BLaER1 treated with 17β-estradiol and CSF1 and Interleukin-3, amounts not matched to agents 10 nM and 100 nM (cell line): ENCODE data around the gene EMILIN3.

Experiments
- H3K27ac ChIP-seq, 11 experiments: shearing (Covaris generic); formaldehyde crosslinking; 2 replicates each; pipeline ENCODE4 v1.8.1; 2022
- H3K27me3 ChIP-seq, 11 experiments: shearing (Covaris generic); formaldehyde crosslinking; 2 replicates each; pipeline ENCODE4 v1.8.1; 2022
- H3K36me3 ChIP-seq, 11 experiments: shearing (Covaris generic); formaldehyde crosslinking; 2 replicates each; pipeline ENCODE4 v1.8.1; 2022
- H3K4me1 ChIP-seq, 10 experiments: shearing (Covaris generic); formaldehyde crosslinking; 2 replicates each; pipeline ENCODE4 v1.8.1; 2022
- H3K4me2 ChIP-seq, 11 experiments: shearing (Covaris generic); formaldehyde crosslinking; 2 replicates each; pipeline ENCODE4 v1.8.1; 2022
- H3K4me3 ChIP-seq, 10 experiments: shearing (Covaris generic); formaldehyde crosslinking; 2 replicates each; pipeline ENCODE4 v1.8.1; 2022
- H3K9ac ChIP-seq, 11 experiments: shearing (Covaris generic); formaldehyde crosslinking; 2 replicates each; pipeline ENCODE4 v1.8.1; 2022
- H3K9me3 ChIP-seq, 11 experiments: shearing (Covaris generic); formaldehyde crosslinking; replicated peaks in 1 of 11; 2 replicates each; pipeline ENCODE4 v1.8.1; 2022
- H4K20me1 ChIP-seq, 11 experiments: shearing (Covaris generic); formaldehyde crosslinking; 2 replicates each; pipeline ENCODE4 v1.8.1; 2022
- Cebpa-rat ChIP-seq, 11 experiments: shearing (Covaris generic); IDR thresholded peaks; 2 replicates each; pipeline ENCODE4 v1.8.1; 2022

EMILIN3 gene

DNA sequence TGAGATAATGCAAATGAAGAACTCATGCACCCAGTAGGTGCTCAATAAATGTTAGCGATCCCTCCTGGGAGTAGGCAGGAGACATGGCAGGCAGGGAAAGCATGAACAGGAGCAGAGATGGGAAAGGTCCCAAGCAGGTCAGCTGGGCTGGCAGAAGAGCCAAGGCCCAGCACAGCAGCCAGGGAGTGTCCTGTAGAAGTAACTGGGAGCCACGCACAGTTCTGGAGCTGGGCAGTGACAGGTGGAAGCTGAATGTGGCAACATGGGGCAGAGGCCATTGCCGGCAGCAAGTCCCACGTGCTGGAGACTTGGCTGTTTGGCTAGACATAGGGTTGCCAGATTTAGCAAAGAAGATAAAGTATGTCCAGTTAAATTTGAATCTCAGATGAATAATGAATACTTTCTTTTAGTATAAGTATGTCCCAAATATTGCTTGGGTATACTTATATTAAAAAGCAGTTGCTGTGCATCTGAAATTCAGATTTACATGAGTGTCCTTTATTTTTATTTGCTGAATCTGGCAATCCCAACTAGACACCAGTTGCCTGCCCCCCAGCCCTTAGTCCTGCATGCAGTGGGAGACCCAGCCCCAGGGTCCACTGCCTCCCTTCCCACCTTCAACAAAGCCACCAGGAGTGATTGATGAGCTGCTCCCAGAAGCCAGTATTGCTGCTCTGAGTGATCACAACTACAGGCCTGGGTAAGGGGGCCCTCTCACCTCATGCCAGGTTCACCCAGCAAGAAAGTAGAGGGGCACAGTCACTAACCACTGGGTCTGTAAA, 29.7 kb downstream of the EMILIN3 start:
- H3K9ac ChIP-seq, result no peak overlapping the region
- peaks cover 0 to 8% (median 0%) of the 10 kb centered on the region in 11 experiments; a peak in 1 of 22 replicates for H3K27me3 ChIP-seq
- no peak overlapping the region for H3K27ac ChIP-seq
- no peak overlapping the region for H3K4me2 ChIP-seq
- no peaks in the 10 kb centered on the region for H3K9me3 ChIP-seq
- peaks cover 0 to 14% (median 9%) of the 10 kb centered on the region in 10 experiments; a peak in 14 of 20 replicates for H3K4me1 ChIP-seq
- H3K36me3 ChIP-seq, result no peaks in the 10 kb centered on the region
- no peak overlapping the region for H3K4me3 ChIP-seq
- TF ChIP-seq Cebpa-rat (IDR thresholded peaks at IDR 0.05), result no peak
- no peaks in the 10 kb centered on the region for H4K20me1 ChIP-seq

DNA sequence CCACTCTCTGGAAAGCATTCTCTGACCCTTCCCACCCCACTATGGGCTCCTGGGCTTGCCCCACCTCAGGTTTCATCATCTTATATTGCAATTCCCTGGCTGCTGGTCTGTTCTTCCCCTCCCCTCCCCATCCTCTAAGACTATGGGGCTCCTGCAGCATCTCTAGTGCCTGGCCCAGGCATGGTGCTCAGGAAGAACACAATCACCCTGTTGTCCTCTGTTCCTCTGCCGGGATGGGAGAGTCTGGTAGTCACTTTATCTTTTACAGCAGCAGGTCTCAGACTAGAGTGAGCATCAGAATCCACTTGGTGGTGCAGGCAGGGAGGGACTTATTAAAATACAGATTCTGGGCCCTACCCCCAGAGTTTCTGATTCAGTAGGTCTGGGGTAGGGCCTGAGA, 31.0 kb downstream of the EMILIN3 start:
- no peaks in the 10 kb centered on the region for H3K36me3 ChIP-seq
- H4K20me1 ChIP-seq, result no peaks in the 10 kb centered on the region
- no peak overlapping the region for H3K4me2 ChIP-seq
- H3K4me3 ChIP-seq, result no peak overlapping the region
- no peak overlapping the region for H3K9ac ChIP-seq
- H3K4me1 ChIP-seq, result peaks cover 0 to 14% (median 9%) of the 10 kb centered on the region in 10 experiments; a peak in 14 of 20 replicates
- no peaks in the 10 kb centered on the region for H3K9me3 ChIP-seq
- H3K27ac ChIP-seq, result no peak overlapping the region
- TF ChIP-seq Cebpa-rat (IDR thresholded peaks at IDR 0.05), result no peak
- peaks cover 0 to 8% (median 0%) of the 10 kb centered on the region in 11 experiments; a peak in 1 of 22 replicates for H3K27me3 ChIP-seq

DNA sequence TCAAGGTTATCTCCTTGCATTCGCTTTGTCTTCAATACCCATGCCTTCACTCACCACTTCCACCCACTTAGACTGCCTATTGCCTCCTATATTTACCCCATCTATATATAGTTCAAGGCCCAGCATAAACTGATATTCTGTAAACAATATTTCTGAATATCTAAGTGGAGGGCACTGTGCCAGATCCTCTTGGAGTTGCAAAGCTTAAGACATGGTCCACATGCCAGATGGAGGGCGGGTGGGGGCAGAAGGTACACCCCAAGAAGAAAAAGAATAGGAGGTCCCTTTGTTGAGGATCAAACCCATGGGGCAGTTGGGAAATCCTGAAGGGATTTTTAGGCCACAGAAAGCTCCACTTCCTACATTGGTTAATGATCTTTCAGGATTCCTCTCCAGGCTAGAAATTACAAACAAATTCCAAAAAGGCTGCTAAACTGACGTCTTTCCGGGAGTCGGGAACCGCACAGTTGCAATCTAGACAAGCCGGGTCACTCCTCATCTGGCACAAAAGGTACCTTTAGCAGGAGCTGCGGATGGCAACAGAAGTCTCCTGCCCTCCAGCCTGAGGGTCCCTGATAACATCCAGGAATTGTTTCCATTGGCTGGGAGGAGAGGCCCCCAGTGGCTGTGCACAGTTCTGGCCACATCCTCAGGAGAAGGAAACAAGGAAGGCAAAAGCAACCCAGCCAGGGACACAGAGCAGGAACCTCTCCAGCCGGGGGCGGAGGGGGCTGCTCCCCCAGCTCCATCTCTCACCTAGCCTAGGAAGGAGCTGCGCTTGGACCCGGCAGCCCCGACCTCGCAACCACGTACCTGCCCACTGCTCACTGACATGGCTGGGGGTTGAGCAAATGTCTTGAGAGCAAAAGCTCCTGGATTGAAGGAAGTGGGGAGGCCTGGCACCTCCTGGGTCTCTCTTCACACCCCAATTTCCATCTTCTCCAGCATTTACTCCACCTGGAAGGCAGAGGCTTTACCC, 31.9 kb downstream of the EMILIN3 start:
- no peak for TF ChIP-seq Cebpa-rat (IDR thresholded peaks at IDR 0.05)
- Histone ChIP-seq H3K27ac (no peak overlapping the region), H3K4me1 (peaks cover 6 to 14% (median 10%) of the 10 kb centered on the region in 10 experiments; a peak in 19 of 20 replicates), H3K27me3 (peaks cover 0 to 8% (median 0%) of the 10 kb centered on the region in 11 experiments; a peak in 1 of 22 replicates), H3K9me3 (no peaks in the 10 kb centered on the region), H3K9ac (no peak overlapping the region), H3K4me2 (no peak overlapping the region), H3K36me3 (no peaks in the 10 kb centered on the region), H3K4me3 (no peak overlapping the region), H4K20me1 (no peaks in the 10 kb centered on the region)

DNA sequence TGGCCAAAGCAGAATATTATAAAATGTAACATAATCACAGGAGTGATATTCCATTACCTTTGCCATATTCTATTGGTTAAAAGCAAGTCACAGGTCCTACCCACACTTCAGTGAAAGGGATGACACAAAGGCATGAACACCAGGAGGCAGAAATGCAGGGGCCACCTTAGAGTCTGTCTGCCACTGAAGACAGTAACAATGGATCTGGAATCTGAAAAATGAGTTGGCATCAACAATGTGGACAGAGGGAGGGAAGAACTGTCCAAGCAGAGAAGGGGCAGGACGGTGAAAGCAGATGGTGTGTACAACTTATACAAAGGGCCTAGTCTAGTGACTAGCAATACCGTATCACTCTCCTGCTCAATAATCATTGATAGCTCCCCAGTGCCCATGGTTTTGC, 32.6 kb downstream of the EMILIN3 start:
- Histone ChIP-seq H3K27ac (no peak overlapping the region), H3K27me3 (0 out of 22 replicates have a peak, but pooled peaks cover 0 to under 1% (median 0%) of the 10 kb centered on the region in 11 experiments), H3K9me3 (no peaks in the 10 kb centered on the region), H3K4me2 (no peak overlapping the region), H4K20me1 (no peaks in the 10 kb centered on the region), H3K9ac (no peak overlapping the region), H3K4me1 (peaks cover 9 to 18% (median 13%) of the 10 kb centered on the region in 10 experiments; a peak in 19 of 20 replicates), H3K36me3 (no peaks in the 10 kb centered on the region), H3K4me3 (no peak overlapping the region)
- TF ChIP-seq Cebpa-rat (IDR thresholded peaks at IDR 0.05), result no peak

DNA sequence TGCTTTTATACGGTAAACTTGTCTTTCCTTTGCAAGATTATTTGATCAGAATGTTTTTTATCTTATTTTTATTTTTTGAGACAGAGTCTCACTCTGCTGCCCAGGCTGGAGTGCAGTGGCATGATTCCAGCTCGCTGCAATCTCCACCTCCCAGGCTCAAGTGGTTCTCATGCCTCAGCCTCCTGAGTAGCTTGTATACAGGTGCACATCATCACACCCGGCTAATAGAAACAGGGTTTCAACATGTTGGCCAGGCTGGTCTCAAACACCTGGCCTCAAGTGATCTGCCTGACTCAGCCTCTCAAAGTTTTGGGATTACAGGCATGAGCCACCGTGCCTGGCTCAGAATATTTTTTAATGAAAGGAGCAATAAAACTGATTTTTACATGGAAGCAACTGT, 34.9 kb downstream of the EMILIN3 start:
- peaks cover 9 to 26% (median 16%) of the 10 kb centered on the region in 10 experiments; a peak in 19 of 20 replicates for H3K4me1 ChIP-seq
- no peak overlapping the region for H3K27ac ChIP-seq
- no peak overlapping the region for H3K4me2 ChIP-seq
- no peaks in the 10 kb centered on the region for H3K27me3 ChIP-seq
- H3K9ac ChIP-seq, result no peak overlapping the region
- no peaks in the 10 kb centered on the region for H3K36me3 ChIP-seq
- H3K4me3 ChIP-seq, result no peak overlapping the region
- TF ChIP-seq Cebpa-rat (IDR thresholded peaks at IDR 0.05), result no peak
- no peaks in the 10 kb centered on the region for H4K20me1 ChIP-seq
- no peaks in the 10 kb centered on the region for H3K9me3 ChIP-seq

DNA sequence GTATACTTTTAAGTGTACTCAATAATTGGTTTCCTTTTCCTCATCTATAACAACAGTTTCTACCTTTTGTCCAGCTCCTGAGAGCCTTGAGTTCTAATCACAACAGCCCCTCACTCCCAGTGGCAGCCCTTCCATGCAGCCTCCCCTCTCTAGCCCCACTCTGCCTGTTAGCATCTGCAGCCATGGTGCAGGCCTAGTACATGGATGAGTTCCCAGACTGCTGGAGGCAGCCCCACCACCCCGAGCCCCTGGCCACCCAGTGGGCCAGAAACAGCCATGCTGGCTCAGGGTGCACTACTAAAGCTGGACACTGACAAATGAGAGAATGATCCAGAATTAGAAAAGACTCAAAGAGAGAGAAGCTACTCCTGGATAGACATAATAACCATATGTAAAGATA, 35.7 kb downstream of the EMILIN3 start:
- Histone ChIP-seq H3K9me3 (no peaks in the 10 kb centered on the region), H3K4me1 (peaks cover 9 to 26% (median 16%) of the 10 kb centered on the region in 10 experiments; a peak in 19 of 20 replicates)
- no peak for TF ChIP-seq Cebpa-rat (IDR thresholded peaks at IDR 0.05)

DNA sequence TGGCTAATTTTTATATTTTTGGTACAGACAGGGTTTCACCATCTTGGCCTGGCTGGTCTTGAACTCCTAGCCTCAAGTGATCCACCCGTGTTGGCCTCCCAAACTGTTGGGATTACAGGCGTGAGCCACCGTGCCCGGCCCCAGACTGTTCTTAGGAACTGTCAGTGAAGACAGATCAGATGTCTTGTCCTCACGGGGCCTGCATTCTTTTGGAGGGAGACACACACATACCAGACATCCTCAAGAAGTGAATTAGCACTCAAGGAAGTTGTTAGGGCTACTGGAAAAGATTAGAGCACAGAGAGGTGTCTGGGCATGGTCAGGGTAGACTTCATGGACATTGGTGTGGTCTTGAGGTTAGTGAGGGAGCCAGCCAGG, 36.3 kb downstream of the EMILIN3 start:
- Histone ChIP-seq H3K9me3 (no peaks in the 10 kb centered on the region), H3K27ac (peak overlapping the region in 3 of 11 experiments; percentile 53 to 63 (median 62); a peak in 6 of 22 replicates)
- no peak for TF ChIP-seq Cebpa-rat (IDR thresholded peaks at IDR 0.05)

More for the DNA sequence above, 35.7 kb downstream of the EMILIN3 start:
- no peaks in the 10 kb centered on the region for H3K36me3 ChIP-seq
- no peak overlapping the region for H3K27ac ChIP-seq
- no peak overlapping the region for H3K4me2 ChIP-seq
- no peaks in the 10 kb centered on the region for H3K27me3 ChIP-seq
- no peak overlapping the region for H3K4me3 ChIP-seq
- no peaks in the 10 kb centered on the region for H4K20me1 ChIP-seq
- no peak overlapping the region for H3K9ac ChIP-seq

DNA sequence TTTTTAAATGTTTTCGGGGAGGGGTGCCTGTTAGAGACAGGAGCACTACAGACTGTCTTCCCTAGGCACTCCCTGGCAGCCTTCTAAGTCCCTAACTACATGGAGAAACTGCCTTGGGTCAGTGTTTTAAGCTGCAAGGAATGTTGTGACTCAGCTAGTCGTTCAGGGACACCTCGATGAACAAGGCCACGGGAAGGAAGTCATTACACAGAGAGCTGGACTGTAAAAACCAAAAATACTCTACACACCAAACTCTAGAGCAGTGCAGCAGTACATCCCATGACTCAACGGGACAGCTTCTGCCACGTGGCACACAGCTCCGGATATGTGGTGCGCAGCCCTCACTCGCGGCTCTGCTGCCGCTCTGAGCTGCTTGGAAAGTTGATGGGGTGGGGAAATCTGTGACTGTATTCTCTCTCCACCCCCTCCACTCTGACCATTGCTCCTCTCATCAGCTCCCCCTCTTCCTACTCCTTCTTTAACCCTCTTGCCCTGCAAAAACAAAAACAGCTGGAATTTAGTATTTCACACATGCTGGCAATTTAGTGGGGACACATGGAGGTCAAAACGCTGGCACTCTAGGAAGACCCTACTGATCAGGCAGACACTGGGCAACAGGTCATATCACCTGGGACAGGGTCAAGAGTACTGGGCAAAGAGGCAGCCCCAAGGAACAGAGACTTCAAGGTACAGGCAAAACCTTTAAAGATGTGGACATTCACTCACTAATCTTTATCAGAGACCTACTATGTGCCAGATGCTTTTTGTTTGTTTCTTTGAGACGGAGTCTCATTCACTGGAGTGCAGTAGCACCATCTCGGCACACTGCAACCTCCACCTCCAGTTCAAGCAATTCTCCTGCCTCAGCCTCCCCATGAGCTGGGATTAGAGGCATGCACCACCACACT, 36.9 kb downstream of the EMILIN3 start:
- peak overlapping the region in 6 of 11 experiments; percentile 14 to 38 (median 36); a peak in 7 of 22 replicates for H3K9ac ChIP-seq
- no peak overlapping the region for H3K4me3 ChIP-seq
- H3K4me1 ChIP-seq, result peaks cover 9 to 26% (median 16%) of the 10 kb centered on the region in 10 experiments; a peak in 19 of 20 replicates
- peak overlapping the region in 8 of 11 experiments; percentile 3 to 63 (median 45); a peak in 14 of 22 replicates for H3K27ac ChIP-seq
- no peaks in the 10 kb centered on the region for H3K27me3 ChIP-seq
- H3K36me3 ChIP-seq, result no peaks in the 10 kb centered on the region
- TF ChIP-seq Cebpa-rat (IDR thresholded peaks at IDR 0.05), result no peak
- H3K9me3 ChIP-seq, result no peaks in the 10 kb centered on the region
- no peaks in the 10 kb centered on the region for H4K20me1 ChIP-seq
- peak overlapping the region; percentile 33 to 77 (median 62) for H3K4me2 ChIP-seq

More for the DNA sequence above, 36.3 kb downstream of the EMILIN3 start:
- Histone ChIP-seq H3K36me3 (no peaks in the 10 kb centered on the region), H3K4me3 (no peak overlapping the region), H3K4me1 (peaks cover 9 to 26% (median 16%) of the 10 kb centered on the region in 10 experiments; a peak in 19 of 20 replicates), H3K4me2 (peak overlapping the region; percentile 33 to 77 (median 62); a peak in 19 of 22 replicates), H3K27me3 (no peaks in the 10 kb centered on the region), H4K20me1 (no peaks in the 10 kb centered on the region), H3K9ac (no peak overlapping the region)
